ENCODE data around the gene SLC15A1. TPM values are rescaled to one million over a fixed set of nuclear protein-coding genes. Genes with fewer than 3 reads are reported as not detected.

The SLC15A1 gene
- total RNA-seq, result 10 to 100 TPM in 3 of 4 donors, not detected in 1; 16.1 to 56.3 (median 44.1) TPM

- no peak for TF ChIP-seq CTCF (IDR thresholded peaks at IDR 0.05)
- TF ChIP-seq POLR2A (IDR thresholded peaks at IDR 0.05), result no peak
- TF ChIP-seq POLR2AphosphoS5 (IDR thresholded peaks at IDR 0.05), result no peak
- TF ChIP-seq EP300 (IDR thresholded peaks at IDR 0.05; ENCODE audit: low read depth), result no peak
- peak within 1 kb of the TSS in 3 of 4 donors; percentile 21 to 44 (median 43) for H3K4me3 ChIP-seq
- H3K36me3 ChIP-seq, result no peaks in the 10 kb centered on the region
- H3K9me3 ChIP-seq, result peaks cover 0 to 4% of the 10 kb centered on the region in 2 donors
- WGBS, 2 donors (ENCODE audit: low coverage in 1 of 2), result 18 to 51% methylated on average over 3 to 45 of the region's 59 CpGs
- H3K27me3 ChIP-seq, result peaks cover 74% of the 10 kb centered on the region
- intact Hi-C loops (cut with DNase I; ENCODE audit: low total_unique reads), result no loop called here
- DNase-seq, result peak; percentile 47
- no peak within 1 kb of the TSS for H3K27ac ChIP-seq
- in situ Hi-C loops (cut with MboI; ENCODE audit: low pct_ligation_motif_present in 1 of 4, low pct_unique_long_range_greater_than_20kb in 1 of 4, low sequenced_read_pairs in 3 of 4), result no loop called here
- peaks cover 0 to 15% (median 12%) of the 10 kb centered on the region in 4 donors for H3K4me1 ChIP-seq
Observed at GRCh38 chr13:98752467-98753290, at the start of gene SLC15A1. SLC15A1 (minus strand) TSS chr13:98752672; CDS start chr13:98752598, 74 bp downstream.

GRCh38 chr13:98801626-98802418 is 49.4 kb upstream of the SLC15A1 start:
- WGBS, 2 donors (ENCODE audit: low coverage in 1 of 2), result 83% methylated on average over 1 to 10 of the region's 10 CpGs
- no peaks in the 10 kb centered on the region for H3K27me3 ChIP-seq
- no peak for DNase-seq
- peaks cover 0 to 12% (median 5%) of the 10 kb centered on the region in 4 donors for H3K36me3 ChIP-seq
- H3K4me1 ChIP-seq, result peaks cover 0 to 7% (median 0%) of the 10 kb centered on the region in 4 donors
- H3K9me3 ChIP-seq, result no peaks in the 10 kb centered on the region
- intact Hi-C loops (cut with DNase I; ENCODE audit: low total_unique reads), result no loop called here
- H3K4me3 ChIP-seq, result no peak overlapping the region
- in situ Hi-C loops (cut with MboI; ENCODE audit: low pct_ligation_motif_present in 1 of 4, low pct_unique_long_range_greater_than_20kb in 1 of 4, low sequenced_read_pairs in 3 of 4), result no loop called here
- TF ChIP-seq EP300 (IDR thresholded peaks at IDR 0.05; ENCODE audit: low read depth), result no peak
- no peak for TF ChIP-seq POLR2A (IDR thresholded peaks at IDR 0.05)
- TF ChIP-seq CTCF (IDR thresholded peaks at IDR 0.05), result no peak
- no peak for TF ChIP-seq POLR2AphosphoS5 (IDR thresholded peaks at IDR 0.05)
- peak overlapping the region in 1 of 4 donors; percentile 5 for H3K27ac ChIP-seq

GRCh38 chr13:98800078-98800477 is 47.6 kb upstream of the SLC15A1 start:
- DNase-seq, result no peak
- WGBS, 2 donors (ENCODE audit: low coverage in 1 of 2), result 93% methylated on average over 14 of the region's 14 CpGs; no CpG with 5 or more reads in 1 of the 2 donors
- Histone ChIP-seq H3K27me3 (no peaks in the 10 kb centered on the region), H3K4me3 (no peak overlapping the region), H3K4me1 (peaks cover 0 to 7% (median 0%) of the 10 kb centered on the region in 4 donors), H3K36me3 (peaks cover 0 to 11% (median 2%) of the 10 kb centered on the region in 4 donors), H3K9me3 (no peaks in the 10 kb centered on the region), H3K27ac (no peak overlapping the region)
- TF ChIP-seq CTCF (IDR thresholded peaks at IDR 0.05) (no peak), EP300 (IDR thresholded peaks at IDR 0.05; ENCODE audit: low read depth) (no peak), POLR2AphosphoS5 (IDR thresholded peaks at IDR 0.05) (no peak), POLR2A (IDR thresholded peaks at IDR 0.05) (no peak)
- in situ Hi-C loops (cut with MboI; ENCODE audit: low pct_ligation_motif_present in 1 of 4, low pct_unique_long_range_greater_than_20kb in 1 of 4, low sequenced_read_pairs in 3 of 4) (no loop called here), intact Hi-C loops (cut with DNase I; ENCODE audit: low total_unique reads) (no loop called here)

All from transverse colon (tissue), 4 donors.